GM18951 (cell line): ENCODE data around the gene VPS33B.
"Not testable (repeated sequence)": the region's sequence is repeated elsewhere in the genome, so short reads cannot be mapped to it uniquely, and the experiment has no call there.

Experiments
- POLR2A ChIP-seq: IDR thresholded peaks from 4 replicates; pipeline ENCODE4 v1.6.1; 2011; ENCODE audit warnings: mild to moderate bottlenecking; ENCODE audit not compliant: insufficient read length, insufficient read depth; ENCODE audit errors: extremely low read depth
- in situ Hi-C: fragments of 300-500 bp; cut with MboI; formaldehyde crosslinking; loops from one replicate; pipeline ENCODE4 v1.12.0; 2022; ENCODE audit warnings: low sequenced_read_pairs, mixed read lengths, inconsistent platforms; ENCODE audit not compliant: unreplicated experiment

Gene VPS33B

GRCh38 chr15:91018158-91018557 is 4.2 kb downstream of the VPS33B start:
- in situ Hi-C loops, result no loop called here

DNA sequence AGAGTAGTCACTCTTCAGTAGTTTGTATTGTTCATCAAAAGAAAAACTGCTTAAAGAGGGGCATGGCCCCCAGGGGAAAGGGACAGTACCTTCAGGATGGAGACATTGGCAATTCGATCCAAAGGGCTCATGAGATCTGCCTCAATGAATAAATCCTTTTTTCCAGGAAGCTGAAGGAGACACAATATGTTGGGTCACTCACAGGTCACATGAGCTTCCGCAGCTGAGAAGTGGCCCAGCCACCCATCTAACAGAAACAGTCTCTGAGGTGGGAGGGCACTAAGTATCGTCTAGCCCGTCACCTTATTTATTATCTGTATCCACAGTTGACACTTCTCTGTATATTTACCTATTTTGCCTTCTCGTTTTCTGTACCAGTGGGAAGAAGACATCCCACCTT is 4.7 kb downstream of the VPS33B start:
- TF ChIP-seq POLR2A, result no peak
- in situ Hi-C loops, result no loop called here

More at GRCh38 chr15:91018158-91018557, 4.2 kb downstream of the VPS33B start:
- no peak for TF ChIP-seq POLR2A

DNA sequence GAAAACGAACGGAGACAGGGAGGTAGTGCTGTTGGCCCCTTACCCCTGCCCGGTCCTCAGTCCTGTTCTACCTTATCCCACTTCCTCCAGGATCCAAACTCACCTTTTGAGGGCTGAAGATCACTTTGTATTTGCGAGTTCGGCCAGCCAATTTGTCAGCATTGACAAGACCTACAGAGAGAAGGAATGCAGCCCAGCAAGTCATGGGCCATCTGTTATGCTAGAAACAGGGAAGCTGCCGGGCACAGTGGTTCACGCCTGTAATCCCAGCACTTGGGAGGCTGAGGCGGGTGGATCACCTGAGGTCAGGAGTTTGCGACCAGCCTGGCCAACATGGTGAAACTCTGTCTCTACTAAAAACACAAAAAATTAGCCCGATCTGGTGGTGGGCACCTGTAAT is 8.7 kb downstream of the VPS33B start:
- in situ Hi-C loops, result not testable (repeated sequence)

DNA sequence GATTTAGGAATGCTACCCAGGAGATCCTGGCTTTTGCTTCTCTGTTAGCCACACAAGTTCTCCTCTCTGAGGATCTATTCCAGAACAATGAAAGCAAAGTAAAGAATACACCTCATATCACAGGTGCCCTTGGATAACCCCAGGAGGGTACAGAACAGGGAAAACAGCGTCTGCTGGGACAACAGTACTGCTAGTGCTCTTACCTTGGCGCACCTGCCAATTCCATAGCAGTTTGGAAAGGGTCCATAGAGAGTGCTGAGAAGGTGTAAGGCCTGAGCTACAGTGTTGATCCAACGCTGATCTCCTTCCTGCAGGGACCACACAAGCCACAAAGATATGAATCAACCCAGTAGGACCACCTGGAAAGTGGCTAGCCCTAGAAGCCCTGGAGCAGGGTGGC is 15.1 kb downstream of the VPS33B start:
- TF ChIP-seq POLR2A, result no peak
- in situ Hi-C loops, result no loop called here

DNA sequence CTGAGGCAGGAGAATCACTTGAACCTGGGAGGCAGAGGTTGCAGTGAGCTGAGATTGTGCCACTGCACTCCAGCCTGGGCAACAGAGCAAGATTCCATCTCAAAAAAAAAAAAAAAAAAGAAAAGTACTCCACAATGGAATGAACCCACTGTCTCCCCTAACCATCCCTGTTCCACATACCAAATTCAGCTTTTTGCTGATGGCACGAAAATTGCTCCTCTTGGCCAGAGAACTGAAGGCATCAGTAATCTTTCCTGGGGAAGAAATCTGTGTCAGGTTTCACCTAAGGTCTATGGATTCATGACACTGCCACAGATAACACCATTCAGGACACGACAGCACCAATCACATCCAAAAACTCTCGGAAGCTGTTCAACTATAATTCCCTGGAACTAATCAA is 21.2 kb downstream of the VPS33B start:
- no peak for TF ChIP-seq POLR2A
- in situ Hi-C loops, result no loop called here

GRCh38 chr15:90998737-90999136 is 23.7 kb downstream of the VPS33B start:
- in situ Hi-C loops, result no loop called here
- TF ChIP-seq POLR2A, result no peak

- TF ChIP-seq POLR2A, result peak; percentile 85
- in situ Hi-C loops, result no loop called here
Measured at GRCh38 chr15:90994417-90995311, 27.7 kb downstream of the VPS33B start, which contains the start of gene PRC1. TSS of gene PRC1 (minus strand) at chr15:90994535. CDS start at chr15:90994417, 118 bp downstream.

GRCh38 chr15:90994059-90994416 is 28.4 kb downstream of the VPS33B start:
- TF ChIP-seq POLR2A, result no peak
- in situ Hi-C loops, result no loop called here

DNA sequence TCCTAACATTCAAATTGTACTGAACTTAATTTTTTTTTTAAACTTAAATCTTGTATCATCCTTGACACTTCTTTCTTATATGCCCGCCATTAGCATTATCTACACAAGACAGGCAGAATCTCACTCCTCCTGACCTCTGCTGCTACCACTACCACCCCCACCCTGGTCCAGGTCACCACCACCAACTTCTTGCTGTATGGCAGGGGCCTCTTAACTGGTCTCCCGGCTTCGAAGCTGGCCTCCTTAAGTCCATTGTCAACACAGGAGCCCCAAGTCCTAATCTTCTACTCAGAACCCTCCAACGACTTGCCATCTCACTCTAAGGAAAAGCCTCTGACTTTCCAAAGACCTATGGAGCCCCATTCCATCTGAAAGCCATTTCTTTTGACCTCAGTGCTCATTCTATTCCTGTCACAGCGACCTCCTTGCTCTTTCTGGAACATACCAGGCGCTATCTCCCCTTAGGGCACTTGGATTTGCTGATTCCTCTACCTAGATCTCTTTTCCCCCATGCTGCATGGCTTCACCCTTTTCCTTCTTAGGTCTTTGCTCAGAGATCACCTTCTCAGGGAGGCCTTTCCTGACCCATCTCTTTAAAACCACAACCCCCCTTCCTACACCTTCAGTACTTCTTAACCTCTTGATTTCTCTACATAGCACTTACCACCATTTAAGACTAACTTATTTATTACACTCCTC is 30.7 kb downstream of the VPS33B start:
- no peak for TF ChIP-seq POLR2A
- in situ Hi-C loops, result no loop called here

GRCh38 chr15:90990446-90990845 is 31.9 kb downstream of the VPS33B start:
- no peak for TF ChIP-seq POLR2A
- in situ Hi-C loops, result no loop called here

DNA sequence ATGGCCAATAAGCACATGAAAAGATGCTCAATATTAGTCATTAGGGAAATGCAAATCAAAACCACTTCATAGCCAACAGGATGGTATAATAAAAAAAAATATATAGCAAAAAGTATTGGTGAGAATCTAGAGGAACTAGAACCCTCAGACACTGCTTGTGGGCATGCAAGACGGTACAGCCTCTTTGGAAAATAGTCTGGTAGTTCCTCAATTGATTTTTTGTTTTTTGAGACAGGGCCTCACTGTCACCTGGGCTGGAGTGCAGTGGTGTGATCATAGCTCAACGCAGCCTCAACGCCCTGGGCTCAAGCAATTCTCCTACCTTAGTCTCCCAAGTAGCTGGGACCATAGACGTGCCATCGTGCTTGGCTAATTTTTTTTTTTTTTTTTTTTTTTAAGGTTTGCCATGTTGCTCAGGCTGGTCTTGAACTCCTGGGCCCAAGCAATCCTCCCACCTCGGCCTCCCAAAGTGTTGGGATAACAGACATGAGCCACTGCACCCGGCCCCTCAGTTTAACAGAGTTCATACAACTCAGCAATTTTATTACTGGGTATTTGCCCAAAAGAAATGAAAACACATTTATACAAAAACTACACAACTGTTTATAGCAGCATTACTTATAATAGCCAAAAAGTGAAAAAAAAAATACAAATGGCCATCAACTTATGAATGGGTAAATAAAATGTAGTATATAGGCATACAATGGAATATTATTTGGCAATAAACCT is 33.2 kb downstream of the VPS33B start:
- in situ Hi-C loops, result no loop called here
- TF ChIP-seq POLR2A, result no peak

- TF ChIP-seq POLR2A, result no peak
Measured at GRCh38 chr15:90988296-90988695, 34.1 kb downstream of the VPS33B start.

GRCh38 chr15:90987561-90988141 is 34.7 kb downstream of the VPS33B start:
- in situ Hi-C loops, result no loop called here
- TF ChIP-seq POLR2A, result no peak

More at GRCh38 chr15:90988296-90988695, 34.1 kb downstream of the VPS33B start:
- in situ Hi-C loops, result no loop called here

DNA sequence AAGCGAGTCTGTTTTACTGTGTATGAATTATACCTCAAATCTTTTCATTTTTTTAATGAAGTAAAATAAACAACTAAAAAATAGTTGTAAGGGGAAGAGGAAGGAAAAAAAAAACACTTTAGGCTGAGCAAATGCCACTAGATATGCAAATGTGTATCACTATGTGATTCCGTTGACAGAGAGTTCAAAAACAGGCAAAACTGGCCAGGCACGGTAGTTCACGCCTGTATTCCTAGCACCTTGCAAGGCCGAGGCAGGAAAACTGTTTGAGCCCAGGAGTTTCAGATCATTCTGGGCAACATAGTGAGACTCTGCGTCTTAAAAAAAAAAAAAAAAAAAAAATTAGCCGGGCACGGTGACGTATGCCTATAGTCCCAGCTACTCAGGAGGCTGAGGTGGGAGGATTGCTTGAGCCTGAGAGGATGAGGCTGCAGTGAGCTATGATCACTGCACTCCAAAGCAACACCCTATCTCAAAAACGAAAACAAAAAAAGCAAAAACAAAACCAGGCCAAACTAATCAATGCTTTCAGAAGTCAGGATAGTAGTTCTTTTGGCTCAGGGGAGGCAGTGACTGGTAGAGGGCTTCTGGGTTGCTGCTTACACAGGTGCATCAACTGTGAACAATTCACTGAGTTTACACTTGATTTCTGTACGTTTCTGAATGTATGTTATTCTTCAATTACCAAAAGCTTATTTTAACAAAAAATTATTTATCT is 35.4 kb downstream of the VPS33B start:
- TF ChIP-seq POLR2A, result no peak
- in situ Hi-C loops, result no loop called here
